ENCODE data around the gene ADTRP.
A peak's percentile ranks its signal among the peaks of the same experiment; 100 is the strongest.

ADTRP gene

GRCh38 chr6:11772109-11772825 lies 6.3 kb downstream of the ADTRP start:
- no peak for DNase-seq

GRCh38 chr6:11771473-11772048 lies 7.0 kb downstream of the ADTRP start:
- no peak for DNase-seq

- no peak for DNase-seq
Measured at GRCh38 chr6:11770546-11771466, 7.8 kb downstream of the ADTRP start.

- peak; percentile 31 for DNase-seq
Measured at GRCh38 chr6:11769811-11770545, 8.6 kb downstream of the ADTRP start.

GRCh38 chr6:11769244-11769643 lies 9.4 kb downstream of the ADTRP start:
- no peak for DNase-seq

- no peak for DNase-seq
Measured at GRCh38 chr6:11767978-11768756, 10.4 kb downstream of the ADTRP start.

GRCh38 chr6:11767458-11767857 lies 11.1 kb downstream of the ADTRP start:
- no peak for DNase-seq

- DNase-seq: no peak
Measured at GRCh38 chr6:11766589-11767450, 11.8 kb downstream of the ADTRP start.

- DNase-seq: no peak
Measured at GRCh38 chr6:11766043-11766442, 12.6 kb downstream of the ADTRP start.

GRCh38 chr6:11764250-11764604 lies 14.4 kb downstream of the ADTRP start:
- DNase-seq: no peak

- DNase-seq: no peak
Measured at GRCh38 chr6:11763460-11764249, 14.9 kb downstream of the ADTRP start.

GRCh38 chr6:11762794-11763459 lies 15.7 kb downstream of the ADTRP start:
- DNase-seq: no peak

- no peak for DNase-seq
Measured at GRCh38 chr6:11761744-11762620, 16.6 kb downstream of the ADTRP start.

- DNase-seq: no peak
Measured at GRCh38 chr6:11760015-11760473, 18.6 kb downstream of the ADTRP start.

- no peak for DNase-seq
Measured at GRCh38 chr6:11758878-11759277, 19.7 kb downstream of the ADTRP start.

GRCh38 chr6:11756726-11757125 lies 21.9 kb downstream of the ADTRP start:
- no peak for DNase-seq

GRCh38 chr6:11756292-11756691 lies 22.3 kb downstream of the ADTRP start:
- no peak for DNase-seq

- no peak for DNase-seq
Measured at GRCh38 chr6:11755725-11756124, 22.9 kb downstream of the ADTRP start.
